Pulmonary artery endothelial cell (primary cell): ENCODE data around the gene CCL24. TPM values are rescaled to one million over a fixed set of nuclear protein-coding genes. Genes with fewer than 3 reads are reported as not detected.
"Not testable (repeated sequence)": the region's sequence is repeated elsewhere in the genome, so short reads cannot be mapped to it uniquely, and the experiment has no call there.

Experiments
- DNase-seq: peaks from one replicate; pipeline ENCODE4 v3.0.0-alpha.2; 2011; ENCODE audit warnings: low read depth, low spot score
- total RNA-seq: library from RNA; depleted of rRNA; stranded (reverse); fragments of >200 nt; gene quantifications from 2 replicates; pipeline ENCODE4 v1.2.3, GENCODE V29; 2014

The CCL24 gene
- total RNA-seq, 1 donor from 2014 or later: not detected

DNA sequence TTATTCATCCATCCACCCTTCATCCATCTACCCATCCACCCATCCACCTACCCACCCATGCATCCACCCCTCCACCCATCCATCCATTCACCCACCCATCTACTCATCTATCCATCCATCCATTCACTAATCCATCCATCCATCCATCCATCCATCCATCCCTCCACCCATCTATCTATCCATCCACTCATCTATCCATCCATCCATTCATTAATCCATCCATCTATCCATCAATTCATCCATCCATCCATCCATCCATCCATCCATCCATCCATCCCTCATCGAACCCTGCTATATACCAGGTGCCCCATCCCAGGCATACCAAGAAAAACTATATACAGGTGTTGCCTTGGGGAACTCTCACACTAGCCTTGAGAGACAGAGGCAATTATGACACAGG lies 7.1 kb upstream of the CCL24 start:
- DNase-seq: no peak

- no peak for DNase-seq
These were observed 6.1 kb upstream of the CCL24 start for GRCh38 chr7:75819711-75820110.

GRCh38 chr7:75818472-75818871 lies 4.9 kb upstream of the CCL24 start:
- no peak for DNase-seq

- no peak for DNase-seq
These were observed 3.5 kb upstream of the CCL24 start for GRCh38 chr7:75817116-75817515.

GRCh38 chr7:75815418-75816064 lies 1.9 kb upstream of the CCL24 start:
- no peak for DNase-seq

GRCh38 chr7:75814407-75814947 lies 871 bp upstream of the CCL24 start:
- DNase-seq: no peak

- no peak for DNase-seq
These were observed 522 bp downstream of the CCL24 start for GRCh38 chr7:75813084-75813483.

GRCh38 chr7:75811894-75812678 lies 1.5 kb downstream of the CCL24 start:
- no peak for DNase-seq

DNA sequence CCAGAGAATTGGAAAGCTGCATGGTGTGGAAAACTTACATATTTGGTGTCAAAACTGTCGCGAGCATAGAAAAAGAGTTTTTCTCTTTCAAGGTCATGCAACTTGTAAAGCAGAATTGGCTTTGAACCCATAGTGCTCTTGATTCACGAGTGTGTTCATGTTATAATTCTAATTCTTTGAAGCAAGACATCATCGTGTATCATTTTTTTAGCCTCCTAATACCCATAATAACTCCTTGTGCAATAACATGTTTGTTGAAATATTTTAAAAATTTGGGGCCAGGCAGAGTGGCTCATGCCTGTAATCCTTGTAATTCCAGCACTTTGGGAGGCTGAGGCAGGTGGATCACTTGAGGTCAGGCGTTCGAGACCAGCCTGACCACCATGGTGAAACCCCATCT lies 4.2 kb downstream of the CCL24 start:
- DNase-seq: no peak

DNA sequence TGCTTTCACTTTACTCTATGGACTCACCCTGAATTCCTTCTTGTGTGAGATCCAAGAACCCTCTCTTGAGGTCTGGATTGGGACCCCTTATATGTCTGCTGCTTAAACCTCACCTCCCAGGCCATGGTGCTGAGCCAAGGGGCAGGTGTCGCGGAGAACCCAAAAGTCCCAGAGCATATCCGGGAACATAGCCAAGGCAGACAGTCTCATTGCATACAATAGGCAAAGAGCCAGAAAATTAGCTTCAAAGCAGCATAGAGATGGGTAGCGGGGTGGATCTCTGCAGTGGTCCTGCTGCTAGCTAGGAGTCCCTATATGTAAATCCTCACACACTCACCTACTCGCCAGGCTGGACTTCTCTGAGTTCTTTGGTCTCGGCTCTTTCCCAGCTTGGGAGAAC lies 5.5 kb downstream of the CCL24 start:
- no peak for DNase-seq

GRCh38 chr7:75807452-75807851 lies 6.2 kb downstream of the CCL24 start:
- no peak for DNase-seq

GRCh38 chr7:75806560-75807307 lies 6.9 kb downstream of the CCL24 start:
- DNase-seq: no peak

GRCh38 chr7:75804705-75805104 lies 8.9 kb downstream of the CCL24 start:
- DNase-seq: no peak

- no peak for DNase-seq
These were observed 9.6 kb downstream of the CCL24 start for GRCh38 chr7:75804004-75804403.

- no peak for DNase-seq
These were observed 11.1 kb downstream of the CCL24 start for GRCh38 chr7:75802552-75802821.

DNA sequence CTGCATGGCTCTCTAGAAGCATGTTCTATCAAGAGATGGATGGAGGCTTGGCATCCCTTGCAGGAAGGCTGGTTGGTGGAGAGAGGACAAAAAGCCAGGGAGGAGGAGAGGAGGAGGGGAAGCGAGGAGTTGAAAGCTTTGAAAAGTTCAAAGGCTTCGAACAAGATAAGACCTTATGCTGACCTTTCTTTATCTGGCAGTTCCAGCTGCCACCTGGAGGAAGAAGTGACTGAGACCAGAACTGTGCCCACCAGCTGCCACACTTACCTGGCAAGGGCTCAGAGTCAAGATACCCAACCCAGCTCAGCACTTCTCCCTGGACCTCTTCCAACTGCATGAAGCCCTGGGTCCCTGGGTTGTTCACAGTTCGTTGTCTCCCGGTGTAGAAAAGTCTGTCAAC lies 14.8 kb downstream of the CCL24 start:
- DNase-seq: no peak

GRCh38 chr7:75796420-75796819 lies 17.2 kb downstream of the CCL24 start:
- DNase-seq: no peak

GRCh38 chr7:75795831-75796285 lies 17.7 kb downstream of the CCL24 start:
- no peak for DNase-seq

DNA sequence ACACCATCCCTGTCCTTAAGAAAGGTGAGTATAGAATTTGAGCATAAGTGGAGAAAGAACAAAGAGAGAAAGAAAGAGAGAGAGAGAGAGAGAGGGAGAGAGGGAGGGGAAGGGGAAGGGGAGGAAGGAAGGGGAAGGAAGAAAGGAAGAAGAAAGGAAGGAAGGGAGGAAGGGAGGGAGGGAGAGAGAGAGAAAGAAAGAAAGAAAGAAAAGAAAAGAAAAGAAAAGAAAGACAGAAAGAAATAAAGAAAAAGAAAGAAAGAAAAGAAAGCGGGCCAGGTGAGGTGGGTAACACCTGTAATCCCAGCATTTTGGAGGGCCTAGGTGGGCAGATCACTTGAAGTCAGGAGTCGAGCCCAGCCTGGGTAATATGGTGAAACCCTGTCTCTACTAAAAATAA lies 19.9 kb downstream of the CCL24 start:
- DNase-seq: no peak

GRCh38 chr7:75792567-75792966 lies 21.0 kb downstream of the CCL24 start:
- DNase-seq: not testable (repeated sequence)

DNA sequence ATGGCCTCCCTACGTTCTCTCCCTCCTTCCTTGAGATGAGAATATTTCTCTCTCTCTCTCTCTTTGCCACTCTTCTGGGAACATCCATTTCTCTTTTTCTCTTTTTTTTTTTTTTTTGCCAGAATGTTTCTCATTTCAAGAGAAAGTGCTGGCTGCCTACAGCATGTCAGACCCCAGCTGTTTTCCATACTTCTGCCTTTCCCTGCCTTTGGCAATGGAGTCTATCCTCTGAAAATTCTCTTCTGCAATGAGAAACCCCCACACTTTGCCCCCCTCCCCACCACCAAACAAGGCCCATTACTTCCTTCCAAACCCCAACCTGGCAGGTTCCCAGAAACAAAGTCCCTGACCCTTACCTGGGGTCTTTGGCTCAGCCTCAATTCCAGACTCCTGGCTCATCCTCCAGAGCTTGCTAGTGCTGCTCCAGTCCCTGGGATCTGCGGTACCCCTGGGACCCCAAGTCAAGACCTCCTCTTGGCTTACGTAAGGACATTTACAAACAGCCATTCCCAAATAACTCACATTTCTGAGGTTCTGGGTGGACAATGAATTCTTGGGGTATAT lies 24.2 kb downstream of the CCL24 start:
- DNase-seq: no peak
